Loucy (cell line): ENCODE data around the gene NXT1.

Source experiments
- H2AFZ ChIP-seq: fragments of 200-600 bp; sonication (generic); 2 replicates; pipeline ENCODE4 v1.6.0; 2016; ENCODE audit warnings: antibody characterized with exemption, mild to moderate bottlenecking, low read length, moderate library complexity
- H3F3A ChIP-seq: fragments of 200-600 bp; 2 replicates; pipeline ENCODE4 v1.6.0; 2016; ENCODE audit warnings: antibody characterized with exemption, low read depth, mild to moderate bottlenecking
- H3K27me3 ChIP-seq: fragments of 200-600 bp; sonication (generic); 2 replicates; pipeline ENCODE4 v1.6.1; 2014; ENCODE audit warnings: low read length, mild to moderate bottlenecking; ENCODE audit not compliant: insufficient read depth, poor library complexity, severe bottlenecking
- H3K36me3 ChIP-seq: fragments of 200-600 bp; sonication (generic); 2 replicates; pipeline ENCODE4 v1.6.1; 2016; ENCODE audit warnings: low read length; ENCODE audit not compliant: insufficient read depth
- H3K4me1 ChIP-seq: fragments of 200-600 bp; sonication (generic); 2 replicates; pipeline ENCODE4 v1.5.1; 2014; ENCODE audit warnings: low read length, mild to moderate bottlenecking; ENCODE audit not compliant: insufficient read depth, poor library complexity, severe bottlenecking
- H3K4me2 ChIP-seq: fragments of 200-600 bp; sonication (generic); 2 replicates; pipeline ENCODE4 v1.6.0; 2014; ENCODE audit warnings: antibody characterized with exemption, low read length, low read depth, mild to moderate bottlenecking; ENCODE audit not compliant: poor library complexity, severe bottlenecking
- H3K4me3 ChIP-seq: fragments of 200-600 bp; sonication (generic); 2 replicates; pipeline ENCODE4 v1.5.1; 2014; ENCODE audit warnings: low read length, mild to moderate bottlenecking, mixed read lengths; ENCODE audit not compliant: poor library complexity, severe bottlenecking
- H3K79me2 ChIP-seq: fragments of 200-600 bp; sonication (generic); 2 replicates; pipeline ENCODE4 v1.6.1; 2014; ENCODE audit warnings: low read length; ENCODE audit not compliant: insufficient read depth
- H3K9ac ChIP-seq: fragments of 200-600 bp; sonication (generic); 2 replicates; pipeline ENCODE4 v1.6.0; 2014; ENCODE audit warnings: mild to moderate bottlenecking, low read depth, low read length, moderate library complexity; ENCODE audit not compliant: poor library complexity, severe bottlenecking
- H3K9me2 ChIP-seq: fragments of 200-600 bp; sonication (generic); replicated peaks from 2 replicates; pipeline ENCODE4 v1.6.1; 2016; ENCODE audit warnings: low read depth, low read length, mixed read lengths
- H3K9me3 ChIP-seq: fragments of 200-600 bp; sonication (generic); 2 replicates; pipeline ENCODE4 v1.6.1; 2014; ENCODE audit warnings: mild to moderate bottlenecking, antibody characterized with exemption, low read length, low read depth; ENCODE audit not compliant: insufficient read depth
- H4K20me1 ChIP-seq: fragments of 200-600 bp; sonication (generic); 2 replicates; pipeline ENCODE4 v1.6.0; 2014; ENCODE audit warnings: antibody characterized with exemption, low read length, mild to moderate bottlenecking; ENCODE audit not compliant: insufficient read depth, poor library complexity, severe bottlenecking
- EZH2phosphoT487 ChIP-seq: fragments of 200-600 bp; IDR thresholded peaks from 2 replicates; pipeline ENCODE4 v1.6.1; 2018; ENCODE audit warnings: antibody characterized with exemption, mild to moderate bottlenecking, moderate library complexity, borderline replicate concordance
- TF ChIP-seq, protein P1 (sequence below): fragments of 200-600 bp; sonication (generic); conservative IDR thresholded peaks from 2 replicates; pipeline ENCODE4 v1.5.1; 2014; ENCODE audit warnings: mild to moderate bottlenecking, antibody characterized with exemption, low read length

NXT1 gene

DNA sequence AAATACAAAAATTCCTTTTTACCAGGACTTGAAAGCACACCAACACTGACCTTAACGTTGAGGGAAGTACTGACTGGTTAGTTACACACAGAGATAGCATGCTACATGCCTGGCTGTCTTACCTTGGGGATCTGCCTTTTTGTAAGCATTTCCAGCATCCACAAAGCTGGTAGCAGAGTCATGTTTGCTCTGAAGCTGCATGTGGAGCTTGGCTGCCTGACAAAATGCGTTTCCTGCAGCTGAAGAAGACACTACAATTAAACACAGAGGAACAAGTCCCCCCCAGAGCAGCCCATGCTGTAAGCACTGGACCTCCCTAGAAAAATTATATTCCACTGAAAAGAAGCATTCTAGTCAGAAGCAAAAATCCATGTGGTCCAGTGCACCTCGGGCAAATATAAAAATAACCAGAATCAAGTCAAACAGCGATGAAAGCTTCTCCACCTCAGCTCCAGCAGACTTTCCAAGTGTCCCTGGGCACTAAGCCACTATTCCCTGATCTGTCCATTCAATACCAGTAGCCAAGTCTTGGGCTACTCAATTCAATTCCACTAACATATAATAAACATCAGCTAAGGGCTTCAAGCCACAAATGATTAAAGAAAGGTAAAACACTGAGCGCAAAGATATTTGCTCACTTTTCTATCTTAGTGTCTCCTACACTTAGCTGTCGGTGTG, 46.5 kb downstream of the NXT1 start:
- H2AFZ ChIP-seq = no peak overlapping the region
- H3K9me2 ChIP-seq = no peaks in the 10 kb centered on the region
- no peaks in the 10 kb centered on the region for H4K20me1 ChIP-seq
- TF ChIP-seq EZH2phosphoT487 = no peak
- TF ChIP-seq, protein P1, sequence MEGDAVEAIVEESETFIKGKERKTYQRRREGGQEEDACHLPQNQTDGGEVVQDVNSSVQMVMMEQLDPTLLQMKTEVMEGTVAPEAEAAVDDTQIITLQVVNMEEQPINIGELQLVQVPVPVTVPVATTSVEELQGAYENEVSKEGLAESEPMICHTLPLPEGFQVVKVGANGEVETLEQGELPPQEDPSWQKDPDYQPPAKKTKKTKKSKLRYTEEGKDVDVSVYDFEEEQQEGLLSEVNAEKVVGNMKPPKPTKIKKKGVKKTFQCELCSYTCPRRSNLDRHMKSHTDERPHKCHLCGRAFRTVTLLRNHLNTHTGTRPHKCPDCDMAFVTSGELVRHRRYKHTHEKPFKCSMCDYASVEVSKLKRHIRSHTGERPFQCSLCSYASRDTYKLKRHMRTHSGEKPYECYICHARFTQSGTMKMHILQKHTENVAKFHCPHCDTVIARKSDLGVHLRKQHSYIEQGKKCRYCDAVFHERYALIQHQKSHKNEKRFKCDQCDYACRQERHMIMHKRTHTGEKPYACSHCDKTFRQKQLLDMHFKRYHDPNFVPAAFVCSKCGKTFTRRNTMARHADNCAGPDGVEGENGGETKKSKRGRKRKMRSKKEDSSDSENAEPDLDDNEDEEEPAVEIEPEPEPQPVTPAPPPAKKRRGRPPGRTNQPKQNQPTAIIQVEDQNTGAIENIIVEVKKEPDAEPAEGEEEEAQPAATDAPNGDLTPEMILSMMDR = no peak
- peaks cover 18% of the 10 kb centered on the region; the same call in 1 of the 2 replicates for H3K79me2 ChIP-seq
- no peak overlapping the region for H3K9ac ChIP-seq
- H3K36me3 ChIP-seq = peaks cover 41% of the 10 kb centered on the region; the same call in 1 of the 2 replicates
- H3K4me3 ChIP-seq = no peak overlapping the region
- H3F3A ChIP-seq = no peaks in the 10 kb centered on the region
- no peaks in the 10 kb centered on the region for H3K9me3 ChIP-seq
- H3K4me1 ChIP-seq = peaks cover 13% of the 10 kb centered on the region
- no peaks in the 10 kb centered on the region for H3K27me3 ChIP-seq
- H3K4me2 ChIP-seq = no peak overlapping the region

DNA sequence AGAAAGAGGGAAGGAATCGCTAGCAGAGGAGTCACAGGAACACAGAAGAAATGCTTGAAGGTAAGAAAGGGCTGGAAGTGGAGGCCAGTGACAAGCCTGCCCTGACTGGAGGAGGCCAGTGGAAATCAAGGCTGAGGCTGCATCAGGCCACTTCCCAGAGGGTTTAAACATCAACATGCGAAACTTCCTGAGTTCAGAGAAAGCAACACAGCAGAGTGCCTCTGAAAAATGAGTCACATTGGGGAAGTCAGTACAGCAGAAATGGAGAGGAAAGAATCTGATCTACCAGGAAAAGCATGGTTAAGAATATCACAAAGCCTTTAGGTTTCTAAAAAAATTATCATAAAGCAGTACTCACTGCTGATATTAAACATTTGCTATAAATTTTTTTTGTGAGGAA, 47.4 kb downstream of the NXT1 start:
- Histone ChIP-seq H3K9me3 (no peaks in the 10 kb centered on the region), H4K20me1 (no peaks in the 10 kb centered on the region), H3K9me2 (no peaks in the 10 kb centered on the region), H3K4me2 (no peak overlapping the region), H3K79me2 (peaks cover 18% of the 10 kb centered on the region; the same call in 1 of the 2 replicates), H2AFZ (no peak overlapping the region), H3K27me3 (no peaks in the 10 kb centered on the region), H3K36me3 (peaks cover 33% of the 10 kb centered on the region; the same call in 1 of the 2 replicates), H3K4me3 (no peak overlapping the region), H3K4me1 (peaks cover 13% of the 10 kb centered on the region), H3F3A (no peaks in the 10 kb centered on the region), H3K9ac (no peak overlapping the region)
- no peak for TF ChIP-seq EZH2phosphoT487
- TF ChIP-seq, protein P1 = no peak

DNA sequence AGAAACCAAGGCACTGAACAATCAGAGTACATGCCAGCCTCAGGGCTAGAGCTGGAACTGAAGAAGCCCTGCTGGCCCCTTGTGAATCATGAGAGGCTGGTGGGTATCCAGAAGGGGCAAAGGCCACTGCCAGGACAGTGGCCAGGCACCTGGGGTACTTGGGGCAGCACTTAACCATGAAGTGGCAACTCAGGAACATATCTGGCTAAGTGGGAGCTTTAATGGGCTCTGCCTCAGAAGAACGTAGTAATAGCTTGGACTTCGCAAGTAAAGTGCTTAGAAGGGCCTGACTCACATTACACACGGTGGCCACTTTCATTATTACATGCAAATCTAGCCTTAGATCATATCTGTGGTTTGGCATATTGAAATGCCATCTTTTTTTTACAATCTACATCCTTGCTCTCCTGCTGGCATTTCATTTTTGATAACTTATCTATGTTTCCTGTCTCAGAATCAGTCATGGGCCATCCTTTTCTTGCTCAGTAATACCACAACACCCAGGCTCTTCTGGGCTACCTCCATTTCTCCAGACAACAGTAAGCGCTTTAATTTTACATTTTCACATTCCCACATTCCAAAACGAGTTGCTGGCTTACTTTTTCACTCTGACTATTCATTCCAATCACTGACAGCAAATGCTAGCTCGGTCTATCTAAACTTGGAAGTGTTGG, 49.1 kb downstream of the NXT1 start:
- Histone ChIP-seq H3K9me2 (no peaks in the 10 kb centered on the region), H3K9me3 (no peaks in the 10 kb centered on the region), H3K27me3 (no peaks in the 10 kb centered on the region), H3K79me2 (peaks cover 30% of the 10 kb centered on the region), H3K36me3 (peaks cover 16% of the 10 kb centered on the region; the same call in 1 of the 2 replicates), H4K20me1 (peaks cover 3% of the 10 kb centered on the region), H3K4me2 (peak overlapping the region; percentile 41), H3K4me1 (peaks cover 13% of the 10 kb centered on the region), H3F3A (no peaks in the 10 kb centered on the region), H3K9ac (no peak overlapping the region), H3K4me3 (no peak overlapping the region), H2AFZ (no peak overlapping the region)
- TF ChIP-seq, protein P1 = peak; percentile 31
- no peak for TF ChIP-seq EZH2phosphoT487
